Hematopoietic multipotent progenitor cell treated with erythropoietin and hydrocortisone succinate and interleukin-3 and kit ligand, for 15 days (in vitro differentiated cells): ENCODE results near the gene ELSPBP1.
"Not testable (repeated sequence)": the region's sequence is repeated elsewhere in the genome, so short reads cannot be mapped to it uniquely, and the experiment has no call there.

ENCODE experiments used
- DNase-seq: peaks from one replicate; pipeline ENCODE4 v3.0.0-alpha.2; 2015; ENCODE audit warnings: low spot score

Gene ELSPBP1

DNA sequence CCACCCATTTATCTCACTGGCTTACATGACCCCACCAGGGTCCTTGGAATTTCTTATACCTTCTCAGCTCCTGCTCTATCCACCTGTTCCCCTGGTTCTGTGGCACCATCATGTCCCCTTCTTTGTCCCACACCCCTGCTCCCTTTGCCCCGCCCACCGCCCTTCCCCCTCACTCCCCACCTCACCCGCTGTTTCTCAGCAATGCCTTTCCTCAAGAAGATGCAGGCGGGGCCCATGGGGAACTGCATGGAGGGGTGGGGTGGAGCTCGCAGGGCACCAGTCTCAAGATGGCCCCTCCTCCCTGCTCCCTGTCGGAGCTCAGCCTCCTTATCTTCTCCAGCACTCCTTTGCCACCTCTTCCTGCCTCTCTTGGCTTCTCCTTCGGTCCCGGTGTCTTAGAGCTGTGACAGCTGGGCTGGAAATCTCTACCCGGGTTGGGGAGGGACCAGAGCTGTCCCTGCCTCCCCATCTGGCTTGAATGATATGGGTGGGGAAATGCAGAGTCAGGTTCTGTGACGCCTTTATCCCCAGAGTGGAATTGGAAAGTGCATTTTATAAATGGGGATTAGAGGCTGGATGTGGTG is 49.3 kb downstream of the ELSPBP1 start, which contains the start of gene CABP5:
Gene CABP5, minus strand, starts transcription at position 405 of the 584 bp plus-strand sequence. Its CDS starts 157 bp downstream, at position 248.
- no peak for DNase-seq

DNA sequence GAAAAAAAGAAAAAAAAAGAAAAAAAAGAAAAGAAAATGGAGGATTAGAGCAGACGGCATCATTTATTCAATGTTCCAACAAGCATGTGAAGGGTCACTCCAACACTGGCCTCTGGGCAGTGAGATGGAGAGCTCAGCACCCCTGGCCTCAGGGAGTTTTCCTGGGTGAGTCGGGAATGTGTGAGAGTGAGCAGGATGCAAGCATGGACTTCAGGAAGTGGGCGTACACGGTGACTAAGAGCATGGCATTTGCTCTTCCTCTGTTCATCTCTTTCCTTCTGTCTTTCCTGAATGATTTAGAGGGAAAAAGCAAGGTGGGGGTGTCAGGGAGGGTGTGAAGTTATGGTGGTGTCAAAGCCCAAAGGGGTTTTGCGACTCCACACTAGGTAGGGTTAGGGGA is 50.1 kb downstream of the ELSPBP1 start:
- DNase-seq = no peak

DNA sequence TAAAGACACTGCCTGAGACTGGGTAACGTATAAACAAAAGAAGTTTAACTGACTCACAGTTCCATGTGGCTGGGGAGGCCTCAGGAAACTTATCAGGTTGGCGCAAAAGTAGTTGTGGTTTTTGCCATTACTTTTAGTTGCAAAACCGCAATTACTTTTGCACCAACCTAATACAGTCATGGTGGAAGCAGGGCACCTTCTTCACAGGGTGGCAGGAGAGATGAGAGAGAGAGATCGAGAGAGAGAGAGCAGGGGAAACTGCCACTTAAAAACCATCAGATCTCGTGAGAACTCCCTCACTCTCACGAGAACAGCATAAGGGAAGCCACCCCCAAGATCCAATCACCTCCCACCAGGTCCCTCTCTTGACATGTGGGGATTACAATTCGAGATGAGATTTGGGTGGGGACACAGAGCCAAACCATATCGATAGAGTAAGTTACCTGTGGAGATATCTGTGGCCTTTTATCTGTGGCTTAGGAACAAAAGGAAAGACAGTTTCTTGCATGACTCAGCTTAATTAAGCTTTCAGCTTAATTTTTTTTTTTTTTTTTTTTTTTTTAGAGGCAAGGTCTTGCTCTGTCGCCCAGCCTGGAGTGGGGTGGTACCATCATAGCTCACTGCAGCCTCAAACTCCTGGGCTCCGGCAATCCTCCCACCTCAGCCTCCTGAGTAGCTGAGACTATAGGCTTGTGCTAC is 57.1 kb downstream of the ELSPBP1 start:
- DNase-seq = no peak

DNA sequence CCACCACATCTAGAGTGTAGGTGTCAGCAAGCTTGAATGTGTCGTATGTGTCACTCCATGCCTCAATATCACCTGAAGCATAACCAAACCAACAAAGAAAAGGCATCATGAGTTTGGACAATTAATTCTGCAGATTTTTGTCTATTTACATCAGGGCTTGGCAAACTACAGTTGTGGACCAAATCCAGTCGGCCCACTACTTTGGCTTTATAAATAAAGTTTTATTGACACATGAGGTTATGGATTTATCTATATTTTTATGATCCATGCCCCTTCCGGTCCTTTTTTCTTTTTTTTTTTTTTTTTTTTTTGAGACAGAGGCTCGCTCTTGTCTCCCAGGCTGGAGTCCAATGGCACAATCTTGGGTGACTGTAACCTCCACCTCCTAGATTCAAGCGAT is 58.6 kb downstream of the ELSPBP1 start:
- no peak for DNase-seq

DNA sequence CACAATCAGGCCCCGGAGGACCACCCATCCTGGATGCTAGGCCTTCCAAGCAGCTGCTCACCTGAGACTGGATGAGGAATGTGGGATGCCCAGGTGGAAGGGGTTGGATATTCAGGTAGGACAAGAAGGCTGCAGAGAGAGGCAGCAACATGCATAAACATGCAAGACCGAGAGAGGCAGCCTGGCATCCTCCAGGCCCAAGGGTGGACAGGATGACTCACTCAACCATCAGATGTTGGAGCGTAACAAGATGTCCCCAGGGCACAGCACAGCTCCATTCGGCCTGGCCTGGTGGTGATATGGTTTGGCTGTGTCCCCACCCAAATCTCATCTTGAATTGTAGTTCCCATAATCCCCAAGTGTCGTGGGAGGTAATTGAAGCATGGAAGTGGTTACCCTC is 59.4 kb downstream of the ELSPBP1 start:
- DNase-seq = no peak

DNA sequence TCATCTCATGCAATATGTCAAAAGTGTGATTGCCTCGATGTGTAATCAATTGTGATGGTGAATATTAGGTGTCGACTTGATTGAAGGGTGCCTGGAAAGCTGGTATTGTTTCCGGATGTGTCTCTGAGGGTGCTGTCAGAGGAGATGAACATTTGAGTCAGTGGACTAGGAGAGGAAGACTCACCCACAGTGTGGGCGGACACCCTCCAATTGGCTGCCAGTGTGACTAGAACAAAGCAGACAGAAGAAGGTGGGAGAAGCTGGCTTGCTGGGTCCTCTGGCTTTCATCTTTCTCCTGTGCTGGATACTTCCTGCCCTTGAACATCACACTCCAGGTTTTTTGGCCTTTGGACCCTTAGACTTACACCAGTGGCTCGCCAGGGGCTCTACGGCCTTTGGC is 64.9 kb downstream of the ELSPBP1 start:
- no peak for DNase-seq

DNA sequence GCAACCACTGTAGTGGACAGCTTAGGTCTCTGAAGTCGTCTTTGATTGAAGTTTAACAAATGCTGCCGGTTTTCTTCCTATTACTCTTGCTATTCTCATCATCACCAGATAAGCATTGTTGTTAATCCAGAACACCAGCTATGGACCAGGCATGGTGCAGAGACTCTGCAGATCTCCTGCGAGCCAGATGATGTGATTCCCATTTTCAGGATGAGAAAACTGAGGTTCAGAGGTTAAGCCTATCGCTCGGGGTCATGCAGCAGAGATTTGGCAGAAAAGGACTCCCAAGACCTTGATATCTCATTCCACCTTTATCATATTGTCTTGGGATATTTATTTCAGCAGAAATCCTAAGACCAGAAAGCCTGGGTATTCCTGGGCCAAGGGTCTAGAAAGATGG is 65.9 kb downstream of the ELSPBP1 start:
- no peak for DNase-seq

DNA sequence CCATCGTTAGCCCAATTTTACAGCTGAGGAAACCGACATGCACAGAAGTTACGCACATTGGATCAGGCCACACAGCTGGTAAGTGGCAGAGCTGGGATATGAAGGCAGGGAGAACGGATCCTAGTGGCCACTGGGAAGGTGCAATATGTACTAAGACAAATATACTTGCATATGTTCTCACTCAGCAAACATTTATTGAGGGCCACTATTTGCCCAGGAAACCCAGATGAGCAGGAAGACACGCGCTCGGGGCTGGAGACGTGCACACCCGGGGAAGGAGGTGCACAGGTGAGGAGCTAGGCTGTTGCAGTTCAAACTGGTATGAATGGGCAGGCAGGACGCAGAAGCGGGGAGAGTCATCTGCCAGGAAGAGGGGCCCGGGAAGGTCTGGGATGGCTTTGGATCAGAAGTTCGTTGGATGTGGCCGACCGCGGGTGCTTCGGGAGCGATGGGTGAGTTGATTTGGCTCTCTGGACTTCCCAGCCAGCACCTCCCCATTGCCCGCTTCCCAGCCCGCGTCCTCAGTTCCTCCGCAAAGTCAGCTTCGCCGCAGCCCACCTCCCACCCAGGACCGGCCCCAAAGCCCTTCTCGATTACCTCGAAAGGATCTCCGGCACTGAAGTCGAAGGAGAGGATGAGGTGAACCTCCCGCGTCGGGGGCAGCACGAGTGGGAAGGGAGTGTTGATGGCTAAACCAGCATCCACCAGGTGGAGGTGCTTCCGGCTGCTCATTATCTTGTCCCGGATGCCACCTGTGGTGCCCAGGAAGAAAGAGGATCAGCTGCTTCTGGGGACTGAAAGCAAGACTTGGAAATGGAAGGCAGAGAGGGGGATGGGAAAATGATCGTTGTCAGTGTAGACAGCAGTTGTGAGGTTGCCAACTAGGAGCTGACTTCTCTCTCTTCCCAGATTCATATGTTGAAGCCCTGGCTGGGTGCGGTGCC is 67.2 kb downstream of the ELSPBP1 start:
- no peak for DNase-seq

DNA sequence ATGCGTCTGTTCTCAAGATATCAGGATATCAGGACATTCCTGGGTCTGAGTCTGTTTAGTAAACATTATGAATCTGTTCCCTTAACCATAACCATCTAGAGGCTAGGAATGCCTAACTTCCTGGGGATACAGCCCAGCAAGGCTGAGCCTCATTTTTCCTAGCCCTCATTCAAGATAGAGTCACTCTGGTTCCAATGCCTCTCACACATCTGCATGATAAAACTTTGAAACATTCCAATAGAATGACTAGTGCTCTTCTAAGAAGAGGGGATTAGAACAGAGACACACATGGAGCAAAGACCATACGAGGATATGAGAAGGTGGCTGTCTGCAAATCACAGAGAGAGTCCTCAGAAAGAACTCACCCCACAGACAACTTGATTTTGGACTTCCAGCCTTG is 70.1 kb downstream of the ELSPBP1 start:
- DNase-seq = no peak

DNA sequence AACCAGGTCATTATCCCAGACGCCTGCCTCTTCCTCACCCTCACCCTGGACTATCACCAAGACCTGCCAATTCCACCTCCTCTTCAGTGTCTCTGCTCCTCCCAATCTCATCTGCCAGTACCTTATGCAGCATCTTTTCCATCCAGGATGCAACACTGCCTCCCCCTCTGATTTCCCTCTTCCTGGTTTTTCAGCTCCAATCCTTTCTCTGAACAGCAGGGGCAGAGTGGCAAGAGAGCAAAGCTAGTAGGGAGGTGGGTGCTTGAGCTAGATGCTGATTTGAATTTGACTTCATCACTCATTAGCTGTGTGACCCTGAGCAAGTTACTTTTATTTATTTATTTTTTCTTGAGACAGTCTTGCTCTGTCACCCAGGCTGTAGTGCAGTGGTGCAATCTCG is 75.0 kb downstream of the ELSPBP1 start:
- no peak for DNase-seq

DNA sequence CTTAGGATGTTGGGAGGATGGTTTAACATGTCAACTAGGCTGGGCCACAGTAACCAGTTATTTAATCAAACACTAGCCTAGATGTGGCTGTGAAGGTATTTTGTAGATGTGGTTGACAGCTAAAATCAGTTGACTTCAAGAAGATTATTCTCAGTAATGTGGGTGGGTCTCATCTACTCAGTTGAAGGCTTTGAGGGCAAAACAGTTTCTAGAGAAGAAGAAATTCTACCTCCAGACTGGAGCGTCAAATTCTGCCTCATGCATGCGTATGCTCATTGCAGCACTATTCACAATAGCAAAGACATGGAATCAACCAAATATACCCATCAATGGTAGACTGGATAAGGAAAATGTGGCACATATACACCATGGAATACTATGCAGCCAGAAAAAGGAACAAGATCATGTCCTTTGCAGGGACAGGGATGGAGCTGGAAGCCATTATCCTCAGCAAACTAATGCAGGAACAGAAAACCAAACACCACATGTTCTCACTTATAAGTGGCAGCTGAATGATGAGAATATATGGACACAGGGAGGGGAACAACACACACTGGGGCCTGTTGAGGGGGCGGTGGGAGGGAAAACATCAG is 75.8 kb downstream of the ELSPBP1 start:
- not testable (repeated sequence) for DNase-seq
